Measurements from ENCODE around the gene CNTN4.
"Not testable (repeated sequence)": the region's sequence is repeated elsewhere in the genome, so short reads cannot be mapped to it uniquely, and the experiment has no call there.

CNTN4 gene

DNA sequence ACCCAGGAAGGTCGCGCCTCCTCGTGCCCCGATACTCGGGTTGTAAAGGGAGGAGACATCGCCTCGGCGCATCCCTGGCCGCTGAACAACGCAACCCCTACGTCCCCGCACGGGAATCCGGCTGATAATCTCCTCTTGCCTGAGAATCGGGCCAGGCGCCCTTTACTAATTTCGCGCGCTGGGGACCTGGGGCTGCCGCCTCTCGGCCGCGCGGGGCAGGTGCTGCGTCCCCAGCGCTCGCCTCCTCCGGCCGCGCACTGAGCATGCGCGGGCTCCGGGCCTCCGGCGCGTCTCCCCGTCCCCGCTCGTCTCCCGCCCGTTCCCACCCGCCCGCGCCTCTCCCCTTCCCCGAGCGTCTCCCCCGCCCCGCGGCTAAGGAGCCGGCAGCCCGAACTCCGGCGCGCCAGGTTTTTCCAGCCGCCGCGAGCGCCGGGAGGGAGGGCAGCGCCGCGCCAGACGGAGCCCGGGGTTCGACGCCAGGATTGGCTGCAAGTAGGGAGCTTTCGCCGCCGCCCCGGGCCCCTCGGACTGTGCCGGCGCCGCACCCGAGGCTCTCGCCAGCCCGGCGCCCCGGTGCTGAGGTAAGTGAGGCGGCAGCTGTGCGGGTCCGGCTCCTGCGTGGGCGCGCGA, at the start of gene CNTN4:
Gene CNTN4 (plus strand): TSS at position 469 of the 630 bp plus-strand sequence.
- DNase-seq (ENCODE audit: low read depth) = no peak

DNA sequence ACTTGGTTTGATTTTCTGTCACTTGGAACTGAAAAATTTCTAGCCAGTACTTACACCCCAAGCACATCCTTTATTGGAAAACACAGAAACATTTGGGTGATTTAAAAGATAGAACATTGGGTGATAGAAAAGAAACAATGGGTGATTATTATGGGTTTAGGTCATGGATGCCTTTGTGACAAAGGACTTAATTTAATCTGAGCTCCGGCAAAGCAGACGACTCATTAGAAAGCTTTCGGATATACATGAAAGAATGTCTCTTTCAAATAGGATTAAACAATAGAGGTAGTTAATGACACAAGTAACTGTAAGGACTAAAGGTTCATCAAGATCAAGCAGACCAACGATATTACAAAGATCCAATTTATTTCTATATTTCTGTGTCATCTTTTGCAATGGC, 37.3 kb upstream of the CNTN4 start:
- no peak for DNase-seq (ENCODE audit: low read depth)

DNA sequence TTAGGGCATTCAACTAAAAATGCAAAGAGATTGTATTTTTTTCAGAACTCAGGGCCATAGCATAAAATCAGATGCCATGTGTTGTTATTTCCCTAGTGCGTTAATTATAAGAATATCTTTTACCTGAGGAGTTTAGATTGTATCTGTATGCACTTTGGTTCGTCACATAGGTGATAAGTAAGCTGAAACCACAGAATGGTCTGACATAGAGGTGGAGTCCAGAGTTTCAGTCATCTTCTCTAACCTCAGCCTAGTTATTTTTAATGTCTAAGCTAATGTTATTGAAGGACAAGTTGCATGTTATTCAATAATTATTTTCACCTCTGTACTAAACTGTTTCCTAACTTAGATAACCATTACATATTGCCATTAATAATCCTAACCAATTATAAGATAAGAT, 27.1 kb upstream of the CNTN4 start:
- DNase-seq (ENCODE audit: low read depth) = no peak

DNA sequence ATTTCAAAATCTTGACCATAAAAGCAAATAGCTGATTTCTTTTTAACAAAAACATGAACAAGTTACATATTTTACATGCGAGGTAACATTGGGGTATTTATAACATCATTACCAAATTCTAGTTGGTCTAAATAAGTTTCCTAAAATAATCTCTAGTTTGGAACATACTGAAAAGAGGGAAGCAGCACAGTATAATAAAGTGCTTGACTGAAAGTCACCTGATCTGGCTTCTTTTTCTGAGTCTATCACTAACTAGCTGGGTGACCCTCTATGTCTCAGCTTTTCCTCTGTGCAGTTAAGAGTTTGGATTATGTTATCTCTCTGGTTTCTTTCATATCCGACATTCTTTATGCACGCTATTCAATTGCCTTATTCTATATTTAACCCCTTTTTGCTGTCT, 19.8 kb upstream of the CNTN4 start:
- DNase-seq (ENCODE audit: low read depth) = no peak

DNA sequence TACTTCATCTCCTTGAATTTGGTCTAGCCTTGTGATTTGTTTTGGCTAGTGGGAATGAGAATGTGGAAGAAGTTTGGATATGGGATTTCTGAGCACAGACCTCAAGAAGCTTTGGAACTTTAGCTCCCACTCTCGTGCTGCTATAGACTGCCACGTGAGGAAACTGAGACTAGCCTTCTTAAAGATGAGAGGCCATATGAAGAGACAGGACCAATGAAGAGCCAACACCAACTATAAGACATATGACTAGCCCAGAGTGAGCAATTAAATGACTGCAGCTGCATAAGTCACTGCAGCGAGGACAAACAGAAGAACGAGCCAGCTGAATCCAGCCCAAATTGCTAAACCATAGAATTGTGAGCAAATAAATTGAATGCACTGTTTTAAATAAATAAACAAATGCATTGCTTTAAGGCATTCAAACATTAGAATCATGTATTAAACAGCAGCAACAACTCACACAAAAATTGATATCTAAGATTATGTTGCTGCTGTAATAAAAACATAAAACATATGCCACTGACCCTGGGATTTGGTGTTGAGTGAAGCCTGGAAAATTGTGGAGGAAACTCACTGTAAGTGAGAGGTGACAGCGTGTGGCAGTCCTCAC, 15.7 kb upstream of the CNTN4 start:
- no peak for DNase-seq (ENCODE audit: low read depth)

DNA sequence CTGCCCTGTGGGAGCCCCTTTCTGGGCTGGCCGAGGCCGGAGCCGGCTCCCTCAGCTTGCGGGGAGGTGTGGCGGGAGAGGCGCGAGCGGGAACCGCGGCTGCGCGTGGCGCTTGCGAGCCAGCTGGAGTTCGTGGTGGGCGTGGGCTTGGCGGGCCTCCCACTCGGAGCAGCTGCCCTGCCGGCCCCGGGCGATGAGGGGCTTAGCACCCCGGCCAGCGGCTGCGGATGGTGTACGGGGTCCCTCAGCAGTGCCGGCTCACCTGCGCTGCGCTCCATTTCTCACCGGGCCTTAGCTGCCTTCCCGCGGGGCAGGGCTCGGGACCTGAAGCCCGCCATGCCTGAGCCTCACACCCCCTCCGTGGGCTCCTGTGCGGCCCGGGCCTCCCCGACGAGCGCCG, 15.1 kb upstream of the CNTN4 start:
- DNase-seq (ENCODE audit: low read depth) = not testable (repeated sequence)

DNA sequence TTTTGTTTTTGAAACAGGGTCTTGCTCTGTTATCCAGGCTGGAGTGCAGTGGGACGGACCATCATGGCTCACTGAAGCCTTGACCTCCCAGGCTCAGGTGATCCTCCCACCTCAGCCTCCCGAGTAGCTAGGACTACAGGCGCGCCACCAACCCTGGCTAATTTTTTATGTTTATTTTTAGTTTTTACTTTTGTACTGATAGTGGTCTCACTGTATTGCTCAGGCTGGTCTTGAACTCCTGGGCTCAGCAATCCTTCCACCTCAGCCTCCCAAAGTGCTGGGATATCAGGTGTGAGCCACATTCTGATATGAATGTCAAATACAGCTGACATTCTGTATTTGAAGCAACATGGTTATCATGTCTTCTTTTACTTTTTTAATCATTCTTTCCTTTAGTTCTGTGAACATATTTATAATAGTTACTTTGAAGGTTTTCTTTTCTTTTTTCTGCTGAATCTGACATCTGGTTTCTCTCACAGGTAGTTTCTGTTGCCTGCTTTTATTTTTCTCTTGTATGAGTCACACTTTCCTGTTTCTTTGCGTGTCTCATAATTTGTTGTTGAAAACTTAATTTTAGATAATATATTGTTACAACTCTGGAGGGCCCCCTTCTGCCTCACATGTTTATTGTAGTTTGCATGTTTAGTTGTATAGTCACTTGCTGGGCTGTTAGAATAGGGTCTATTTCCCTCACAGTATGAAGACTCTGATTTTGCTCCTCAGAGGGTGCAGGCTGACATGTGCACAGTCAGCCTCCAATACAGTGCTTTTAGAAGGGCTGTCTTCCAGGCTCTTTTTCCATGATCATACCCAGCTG, 8.4 kb upstream of the CNTN4 start:
- no peak for DNase-seq (ENCODE audit: low read depth)

DNA sequence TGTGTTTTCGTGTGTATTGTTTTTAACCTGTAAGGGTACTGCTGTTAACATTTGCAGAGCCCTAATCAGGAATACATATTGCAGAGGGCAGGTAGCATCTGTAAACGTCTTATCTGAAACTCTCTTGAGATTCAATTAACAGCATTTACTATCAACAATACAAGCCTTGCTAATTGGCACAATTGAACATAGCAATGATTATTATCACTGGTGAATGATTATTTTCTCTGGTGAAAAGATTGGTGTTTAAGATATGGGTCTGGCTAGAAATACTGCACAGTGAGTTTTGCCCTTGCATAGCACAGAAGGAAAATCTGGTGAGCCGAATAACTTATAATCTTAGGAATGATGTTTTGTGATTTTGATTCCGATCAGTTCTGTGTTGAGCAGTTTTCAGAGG, 5.9 kb upstream of the CNTN4 start:
- DNase-seq (ENCODE audit: low read depth) = no peak

DNA sequence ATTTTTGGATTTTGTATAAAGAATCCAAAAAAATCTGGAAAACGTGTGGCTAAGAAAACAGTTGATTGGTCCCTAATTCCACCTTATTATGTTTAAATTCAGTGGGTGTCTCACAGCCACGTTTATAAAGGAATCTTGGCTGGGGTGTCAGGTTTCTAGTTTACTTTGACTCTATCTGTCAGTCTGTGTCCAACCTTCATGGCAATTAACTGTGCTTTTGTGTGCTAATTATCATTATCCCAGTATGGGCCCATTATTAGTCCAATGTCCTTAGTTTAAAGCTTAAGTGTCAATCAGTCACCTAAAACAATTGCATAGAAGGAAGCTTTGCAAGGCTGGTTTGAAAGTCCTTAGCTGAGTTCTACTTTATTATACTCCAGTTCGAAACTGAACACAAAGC, 3.7 kb upstream of the CNTN4 start:
- no peak for DNase-seq (ENCODE audit: low read depth)

DNA sequence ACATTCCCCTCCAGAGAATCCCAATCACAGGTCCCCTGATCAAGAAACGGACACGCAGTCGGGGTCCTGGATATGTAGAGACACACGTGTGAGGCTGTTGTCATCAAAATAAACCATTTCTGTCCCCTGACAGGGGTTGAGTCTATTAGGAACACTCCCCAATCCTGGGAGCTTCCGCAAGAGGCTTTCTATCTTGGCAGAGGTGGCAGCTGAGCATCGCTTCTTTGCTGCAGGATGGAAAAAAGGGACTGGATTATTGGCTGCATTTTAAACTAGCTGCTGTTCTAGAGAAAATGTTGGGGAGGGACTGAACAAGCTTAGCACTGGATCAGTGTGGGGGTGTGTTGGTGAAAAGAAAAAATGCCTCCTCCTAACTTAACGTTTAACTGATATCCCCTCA, 2.5 kb upstream of the CNTN4 start:
- DNase-seq (ENCODE audit: low read depth) = no peak

DNA sequence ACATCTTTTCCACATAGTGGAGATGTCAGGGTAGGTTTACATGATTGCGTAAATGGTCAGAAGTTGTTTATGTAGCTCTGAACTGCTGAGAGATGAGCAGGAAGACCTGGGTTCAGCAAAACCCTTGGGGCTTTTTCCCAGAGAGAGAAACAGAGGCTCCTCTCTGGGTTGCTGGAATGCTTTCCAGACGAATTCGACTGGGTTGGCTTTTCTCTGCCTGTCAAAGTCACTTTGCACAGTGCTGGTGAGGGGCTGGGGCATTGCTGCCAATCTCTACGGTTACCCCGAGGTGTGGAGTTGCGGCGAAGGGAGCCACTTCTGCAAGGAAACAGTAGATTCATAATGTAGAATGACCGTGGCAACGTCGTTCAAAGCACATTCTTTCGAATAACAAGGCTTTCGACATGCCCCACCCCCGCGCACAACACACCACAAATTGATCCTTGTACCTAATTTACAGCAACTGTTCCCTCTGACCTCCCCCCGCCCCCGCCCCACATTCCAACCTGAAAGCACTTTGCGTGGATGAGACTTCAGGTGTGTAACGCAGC, 950 bp upstream of the CNTN4 start:
- DNase-seq (ENCODE audit: low read depth) = no peak

DNA sequence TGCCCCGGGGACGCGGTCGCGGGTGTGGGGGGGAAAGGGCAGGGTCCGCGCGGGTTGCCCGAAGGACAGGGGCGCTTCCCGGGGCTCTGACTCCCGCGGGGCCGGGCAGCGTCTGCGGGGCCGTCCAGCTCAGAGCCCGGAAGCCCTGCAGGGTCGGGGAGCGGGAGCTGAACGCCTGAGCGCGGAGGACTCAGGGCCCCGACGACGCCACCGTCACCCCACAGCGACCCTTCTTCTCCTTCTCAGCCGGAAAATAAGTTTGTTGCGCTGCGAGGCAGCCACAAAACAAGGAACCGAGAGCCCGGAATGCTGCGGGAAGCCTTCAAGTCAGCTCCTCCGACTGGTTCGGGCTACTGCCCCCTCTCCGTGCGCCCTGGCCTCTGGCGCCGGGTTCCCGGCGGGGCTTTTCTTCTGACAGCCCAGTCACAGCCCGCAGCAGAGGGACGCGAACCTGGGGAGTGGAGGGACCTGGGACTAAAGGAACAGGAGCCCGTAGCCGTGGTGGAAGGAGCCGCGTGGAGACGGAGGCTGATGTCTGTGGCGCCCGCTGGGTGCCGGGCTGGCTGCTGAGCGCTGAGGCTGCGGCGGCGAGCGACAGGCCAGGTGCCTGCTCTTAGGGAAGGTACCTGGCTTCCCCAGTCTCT, 484 bp downstream of the CNTN4 start:
- DNase-seq (ENCODE audit: low read depth) = no peak

DNA sequence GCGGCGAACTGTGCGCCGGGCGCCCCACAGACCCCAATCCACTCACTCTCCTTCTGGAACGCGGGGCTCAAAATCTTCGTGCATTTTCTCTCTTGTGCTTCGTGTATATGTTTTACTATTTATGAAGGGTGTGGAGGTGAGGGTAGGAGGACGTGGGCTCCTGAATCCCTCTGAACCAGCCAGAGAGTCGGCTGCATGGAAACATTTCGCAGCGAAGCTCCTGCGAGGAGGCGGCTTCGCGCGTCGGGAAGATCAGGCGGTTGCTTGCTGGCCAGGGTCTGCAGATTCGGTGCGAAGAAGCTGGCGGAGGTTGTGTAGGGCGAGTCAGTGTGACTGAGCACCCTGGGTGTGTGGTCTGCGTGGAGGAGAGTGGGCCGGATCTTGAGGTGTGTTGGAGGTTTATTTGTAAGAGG, 1.1 kb downstream of the CNTN4 start:
- DNase-seq (ENCODE audit: low read depth) = no peak

DNA sequence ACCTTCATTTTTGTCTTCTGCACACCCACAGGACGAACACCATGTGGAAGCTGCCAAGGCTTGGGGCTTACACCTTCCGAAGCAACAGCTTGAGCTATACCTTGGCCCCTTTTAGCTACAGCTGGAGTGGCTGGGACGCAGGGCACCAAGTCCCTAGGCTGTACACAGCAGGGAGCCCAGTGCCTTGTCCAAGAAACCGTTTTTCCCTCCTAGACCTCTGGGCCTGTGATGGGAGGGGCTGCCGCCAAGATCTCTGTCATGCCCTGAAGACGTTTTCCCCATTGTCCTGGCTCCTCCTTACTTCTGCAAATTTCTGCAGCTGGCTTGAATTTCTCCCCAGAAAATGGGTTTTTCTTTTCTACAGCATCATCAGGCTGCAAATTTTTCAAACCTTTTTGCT, 7.8 kb downstream of the CNTN4 start:
- DNase-seq (ENCODE audit: low read depth) = no peak

DNA sequence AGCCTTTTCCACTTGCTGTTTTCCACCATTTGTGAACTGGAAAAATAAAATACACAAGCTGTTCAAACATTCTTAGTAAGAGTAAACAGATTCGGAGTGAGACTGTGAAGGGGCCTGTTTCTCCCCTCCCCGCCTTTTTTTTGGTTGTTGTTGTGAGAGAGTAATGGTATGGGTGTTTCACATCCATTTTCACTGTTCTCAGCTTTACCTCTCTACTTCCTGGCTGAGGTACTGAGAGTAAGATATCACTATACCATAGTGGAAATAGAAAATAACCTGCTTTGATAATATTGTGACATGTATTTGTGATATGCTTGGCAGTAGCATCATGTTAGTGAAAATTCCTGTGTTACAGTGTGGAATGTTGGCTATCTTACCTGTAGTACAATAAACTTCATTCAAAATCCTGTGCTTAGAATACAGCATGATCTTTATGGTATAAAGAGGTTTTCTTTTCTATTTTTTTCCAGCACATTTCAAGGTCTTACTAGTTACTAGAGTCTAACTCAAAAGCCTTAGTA, 12.0 kb downstream of the CNTN4 start:
- DNase-seq (ENCODE audit: low read depth) = no peak

DNA sequence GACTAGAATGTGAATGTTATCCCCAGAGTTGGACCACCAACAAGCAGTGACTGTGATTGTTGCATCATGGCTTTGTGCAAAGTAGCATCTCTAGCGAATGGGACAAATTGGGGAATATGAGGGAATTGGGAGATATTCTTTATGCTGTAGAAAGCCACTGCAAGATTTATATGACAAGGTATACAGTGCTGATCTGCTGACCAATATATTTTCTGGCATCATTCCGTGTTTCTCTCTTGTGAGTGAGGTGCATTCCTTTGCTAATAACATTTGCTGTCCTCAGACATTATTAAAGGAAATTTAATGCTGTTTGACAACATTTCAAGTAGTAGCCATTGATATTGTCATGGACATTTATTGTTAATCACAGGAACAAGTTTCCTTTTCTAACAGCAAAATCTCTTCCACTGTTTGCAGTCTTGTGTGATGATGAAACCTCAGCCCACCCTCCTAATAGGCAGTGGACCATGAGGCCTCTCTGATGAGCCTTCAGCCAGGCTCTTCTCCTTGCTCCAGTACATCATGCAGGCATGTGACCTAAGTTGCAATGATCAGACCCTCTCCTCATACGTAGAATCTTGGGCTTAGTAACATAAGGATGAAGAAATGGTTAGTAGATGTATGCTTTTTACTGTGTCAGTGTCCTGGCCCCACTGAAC, 16.1 kb downstream of the CNTN4 start:
- DNase-seq (ENCODE audit: low read depth) = no peak

DNA sequence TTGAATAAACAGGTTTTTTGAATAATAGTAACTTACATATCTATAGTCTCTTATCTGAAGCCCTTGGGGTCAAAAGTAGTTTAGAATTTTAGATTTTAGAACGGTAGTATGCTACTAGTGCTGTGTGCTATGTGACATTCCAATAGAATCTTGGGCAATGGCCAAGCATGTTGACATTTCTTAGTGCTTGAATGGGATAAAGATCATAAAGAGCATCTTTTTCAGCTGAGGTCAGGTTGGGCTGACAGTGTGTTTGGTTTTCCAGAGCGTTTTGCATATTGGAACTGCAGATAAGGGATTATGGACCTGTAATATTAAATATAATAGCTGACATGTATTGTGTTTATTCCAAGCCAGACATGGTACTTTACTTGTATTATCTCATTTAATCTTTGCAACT, 32.1 kb downstream of the CNTN4 start:
- DNase-seq (ENCODE audit: low read depth) = no peak

DNA sequence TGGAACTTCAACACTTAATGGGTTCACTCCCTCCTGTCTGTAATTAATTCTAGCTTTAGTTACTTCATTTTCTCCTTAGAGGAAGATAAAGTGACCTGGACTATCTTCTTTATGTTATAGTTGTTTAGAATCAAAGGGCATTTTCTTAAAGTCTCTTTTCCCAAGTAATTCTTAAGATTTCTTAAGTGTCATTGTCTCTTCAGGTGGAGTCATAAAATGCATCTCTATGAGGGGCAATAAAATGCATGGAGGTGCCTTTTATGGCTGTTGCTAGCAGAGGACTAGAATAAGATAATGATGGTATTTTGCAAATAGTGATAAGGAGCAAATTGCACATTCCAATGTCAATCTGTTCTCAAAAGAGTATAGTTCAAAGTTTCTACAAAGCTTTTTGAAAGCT, 34.5 kb downstream of the CNTN4 start:
- no peak for DNase-seq (ENCODE audit: low read depth)

DNA sequence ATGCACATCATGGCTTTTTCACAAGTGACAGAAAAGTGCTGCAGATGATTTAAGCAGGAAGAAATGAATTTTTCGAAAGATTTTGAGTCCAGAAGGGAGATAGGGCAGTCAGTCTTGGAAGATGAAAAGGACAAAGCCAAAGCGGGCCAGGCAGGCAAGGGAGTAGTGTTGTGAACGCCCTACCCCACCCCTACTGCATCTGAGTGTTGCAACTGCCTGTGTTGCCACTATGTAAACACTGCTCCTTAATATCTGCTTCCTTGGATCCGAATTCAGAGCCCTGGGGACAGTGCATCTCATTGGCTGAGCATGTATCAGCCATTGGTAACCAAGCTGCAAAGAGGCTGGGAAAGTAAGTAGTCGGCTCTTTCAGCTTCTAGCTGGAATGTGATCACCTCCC, 39.0 kb downstream of the CNTN4 start:
- no peak for DNase-seq (ENCODE audit: low read depth)

DNA sequence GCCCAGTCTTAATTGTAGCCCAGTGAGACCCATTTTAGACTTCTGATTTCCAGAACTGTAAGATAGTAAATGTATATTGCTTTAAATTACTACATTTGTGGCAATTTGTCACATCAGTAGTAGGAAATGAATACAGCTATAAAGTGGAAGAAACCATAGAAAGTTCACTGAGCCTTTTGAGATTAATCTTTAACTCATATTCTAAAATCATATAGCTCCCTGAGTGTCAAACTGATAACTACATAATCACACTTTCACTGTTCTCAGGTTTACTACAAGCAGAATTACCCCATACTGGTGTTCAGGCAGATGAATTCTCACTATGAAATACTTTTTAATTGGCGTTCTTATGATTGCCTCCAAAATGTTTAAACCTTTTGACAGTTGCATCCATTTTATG, 42.8 kb downstream of the CNTN4 start:
- DNase-seq (ENCODE audit: low read depth) = no peak

DNA sequence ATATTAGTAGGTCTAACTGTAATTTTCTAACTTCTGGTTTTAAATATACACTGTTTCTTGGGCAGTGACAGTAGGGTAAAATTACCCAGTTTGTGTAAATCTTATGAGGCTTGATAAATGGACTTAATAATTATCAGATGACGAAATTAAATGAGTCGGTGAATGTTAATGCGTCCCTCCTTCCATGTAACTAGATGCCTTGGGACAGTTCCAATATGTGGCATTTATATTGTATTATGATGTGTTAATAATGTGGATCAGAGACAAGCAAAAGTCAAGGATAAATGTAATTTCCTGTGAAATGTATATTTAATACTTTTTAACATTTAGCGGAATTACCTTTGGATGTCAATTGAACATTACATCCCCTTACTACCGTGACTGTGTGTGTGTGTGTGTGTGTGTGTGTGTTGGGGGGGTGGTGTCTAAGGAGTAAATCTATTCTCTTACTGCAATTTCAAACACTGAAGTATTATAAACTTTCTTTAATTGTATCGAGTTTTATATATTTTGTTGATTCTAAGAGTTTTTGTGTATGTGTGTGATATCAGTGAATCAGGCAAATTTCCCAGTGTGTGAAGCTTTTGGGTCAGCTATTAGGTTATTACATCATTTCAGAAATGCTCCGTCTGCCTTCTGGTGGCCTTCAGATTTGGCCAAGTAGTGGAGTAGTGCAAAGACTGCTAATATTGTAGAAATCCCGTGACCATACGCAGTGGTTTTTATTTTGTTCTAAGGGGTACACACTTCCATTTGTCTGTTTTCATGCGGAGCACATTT, 50.1 kb downstream of the CNTN4 start:
- DNase-seq (ENCODE audit: low read depth) = no peak
